HG02759 (cell line): ENCODE results near the gene GRIP1.

Experiments used
- ATAC-seq: cut with Tn5 transposase; IDR thresholded peaks from one replicate; pipeline ENCODE4 v1.9.1; 2021; ENCODE audit warnings: mild to moderate bottlenecking, moderate library complexity; ENCODE audit not compliant: unreplicated experiment

The GRIP1 gene

GRCh38 chr12:66678338-66679275, at the start of gene GRIP1:
TSS of gene GRIP1 (minus strand) at chr12:66679076. CDS start at chr12:66678904, 172 bp downstream.
- ATAC-seq: no peak

GRCh38 chr12:66726556-66726955, 47.7 kb upstream of the GRIP1 start:
- no peak for ATAC-seq

- ATAC-seq: no peak
Observed at GRCh38 chr12:66725031-66725430, 46.2 kb upstream of the GRIP1 start.

- no peak for ATAC-seq
Observed at GRCh38 chr12:66724616-66725015, 45.7 kb upstream of the GRIP1 start.

- no peak for ATAC-seq
Observed at GRCh38 chr12:66724026-66724425, 45.1 kb upstream of the GRIP1 start.

- no peak for ATAC-seq
Observed at GRCh38 chr12:66719862-66720261, 41.0 kb upstream of the GRIP1 start.

GRCh38 chr12:66717036-66717673, 38.3 kb upstream of the GRIP1 start:
- no peak for ATAC-seq

GRCh38 chr12:66716522-66716921, 37.6 kb upstream of the GRIP1 start:
- no peak for ATAC-seq

GRCh38 chr12:66714709-66715108, 35.8 kb upstream of the GRIP1 start:
- no peak for ATAC-seq

- ATAC-seq: no peak
Observed at GRCh38 chr12:66713984-66714383, 35.1 kb upstream of the GRIP1 start.

- ATAC-seq: no peak
Observed at GRCh38 chr12:66709893-66710292, 31.0 kb upstream of the GRIP1 start.

- no peak for ATAC-seq
Observed at GRCh38 chr12:66709457-66709773, 30.5 kb upstream of the GRIP1 start.

GRCh38 chr12:66708704-66709456, 30.0 kb upstream of the GRIP1 start:
- ATAC-seq: no peak

GRCh38 chr12:66707002-66707697, 28.3 kb upstream of the GRIP1 start:
- ATAC-seq: no peak

GRCh38 chr12:66699738-66700482, 21.0 kb upstream of the GRIP1 start:
- ATAC-seq: no peak

GRCh38 chr12:66698558-66698957, 19.7 kb upstream of the GRIP1 start:
- ATAC-seq: no peak

- ATAC-seq: no peak
Observed at GRCh38 chr12:66697404-66697803, 18.5 kb upstream of the GRIP1 start.

- no peak for ATAC-seq
Observed at GRCh38 chr12:66694666-66695613, 16.1 kb upstream of the GRIP1 start.

- peak; percentile 89 for ATAC-seq
Observed at GRCh38 chr12:66693901-66694513, 15.1 kb upstream of the GRIP1 start.
